Activated T-cell treated with anti-CD3 and anti-CD28 coated beads for 4 hours (primary cell): ENCODE results near the gene DHX58.
A peak's percentile ranks its signal among the peaks of the same experiment; 100 is the strongest.

Experiments used
- DNase-seq: peaks from one replicate; pipeline ENCODE4 v3.0.0-alpha.2; 2020

Gene DHX58

DNA sequence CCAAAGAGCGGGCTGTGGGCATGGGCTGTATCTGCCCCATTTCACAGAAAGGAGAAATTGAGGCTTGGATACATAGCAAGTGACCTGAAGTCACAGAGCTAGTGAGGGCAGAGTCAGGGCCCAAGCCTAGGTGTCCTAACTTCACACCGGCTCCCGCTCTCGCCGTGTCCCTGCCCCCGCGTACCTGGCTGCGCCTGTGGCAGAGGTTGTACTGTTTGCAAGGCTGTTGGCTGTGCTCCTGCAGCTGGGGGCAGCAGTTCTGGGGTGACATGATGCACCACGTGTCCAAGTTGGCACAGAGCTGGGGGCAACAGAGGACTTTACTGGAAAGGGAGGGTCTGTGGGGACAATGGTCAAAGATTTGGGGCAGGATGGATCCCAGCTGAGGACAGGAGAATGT is 3.4 kb downstream of the DHX58 start:
- no peak for DNase-seq

DNA sequence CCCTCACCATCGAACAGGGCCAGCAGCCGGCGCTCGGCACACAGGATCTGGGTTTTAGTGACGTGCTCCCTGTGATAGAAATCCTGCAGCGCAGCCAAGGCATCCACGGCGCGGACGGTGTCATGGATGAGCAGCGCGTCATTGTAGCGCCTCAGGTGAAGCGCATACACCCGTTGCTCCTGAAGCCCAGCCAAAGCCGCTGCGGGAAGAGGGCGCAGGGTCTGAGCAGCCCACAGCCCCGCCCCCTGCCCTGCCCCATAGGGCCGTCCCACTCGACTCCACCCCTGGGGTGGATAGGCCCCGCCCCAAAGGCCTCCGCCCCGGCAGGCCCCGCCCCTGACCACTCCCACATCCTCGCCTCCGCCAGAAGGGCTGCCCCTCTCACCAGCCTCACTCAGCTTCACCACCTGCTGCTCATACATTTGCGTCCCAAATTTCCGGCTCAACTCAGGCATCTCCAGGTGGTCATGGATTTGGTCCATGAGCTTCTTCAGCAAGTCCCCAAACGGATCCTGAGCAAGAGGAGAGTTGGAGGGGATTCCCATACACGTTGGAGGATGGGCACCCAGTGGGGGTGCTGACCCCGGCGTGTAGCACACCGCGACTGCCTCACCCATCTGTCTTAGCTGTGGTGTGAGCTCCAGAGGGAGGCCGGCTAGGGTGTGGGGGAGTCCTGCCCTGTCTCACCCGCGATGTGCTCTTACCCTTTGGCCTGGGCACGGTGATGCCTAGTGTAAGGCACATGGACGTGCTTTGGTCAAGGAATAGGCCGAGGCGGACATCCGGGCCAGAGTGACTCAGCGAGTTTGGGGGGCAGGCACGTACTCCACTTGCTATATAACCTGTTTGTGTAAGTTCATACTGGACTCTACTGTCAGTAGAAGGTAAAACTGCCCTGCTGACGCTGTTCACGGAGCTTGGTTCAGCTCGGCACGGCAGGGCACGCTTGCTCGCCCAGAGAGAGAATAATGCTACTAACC is 4.6 kb downstream of the DHX58 start:
- peak; percentile 86 for DNase-seq

DNA sequence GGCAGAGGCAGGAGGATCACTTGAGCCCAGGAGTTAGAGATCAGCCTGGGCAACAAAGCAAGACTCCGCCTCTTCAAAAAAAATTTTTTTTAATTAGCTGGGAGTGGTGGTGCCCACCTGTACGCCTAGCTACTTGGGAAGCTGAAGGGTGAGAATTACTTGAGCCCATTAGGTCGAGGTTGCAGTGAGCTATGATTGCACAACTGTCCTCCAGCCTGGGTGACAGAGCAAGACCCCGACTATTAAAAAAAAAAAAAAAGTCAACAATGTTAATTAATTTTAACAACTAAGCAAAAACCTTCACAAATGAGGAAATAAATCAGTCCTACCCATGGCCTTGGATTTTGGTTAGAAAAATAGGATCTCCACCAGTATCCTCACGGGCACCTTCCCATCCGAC is 5.4 kb downstream of the DHX58 start:
- DNase-seq: no peak

DNA sequence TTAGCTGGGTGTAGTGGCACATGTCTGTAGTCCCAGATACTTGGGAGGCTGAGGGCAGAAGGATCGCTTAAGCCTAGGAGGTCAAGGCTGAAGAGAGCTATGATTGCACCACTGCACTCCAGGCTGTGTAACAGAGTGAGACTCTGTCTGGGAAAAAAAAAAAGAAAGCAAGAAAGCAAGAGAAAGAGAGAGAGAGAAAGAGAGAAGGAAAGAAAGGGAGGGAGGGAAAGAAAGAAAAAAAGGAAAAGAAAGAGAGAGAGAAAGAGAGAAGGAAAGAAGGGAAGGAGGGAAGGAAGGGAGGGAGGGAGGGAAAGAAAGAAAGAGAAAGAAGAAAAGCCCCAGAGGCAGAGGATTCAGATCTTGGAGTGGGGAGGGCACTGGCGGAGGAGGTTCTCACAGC is 6.5 kb downstream of the DHX58 start:
- no peak for DNase-seq

DNA sequence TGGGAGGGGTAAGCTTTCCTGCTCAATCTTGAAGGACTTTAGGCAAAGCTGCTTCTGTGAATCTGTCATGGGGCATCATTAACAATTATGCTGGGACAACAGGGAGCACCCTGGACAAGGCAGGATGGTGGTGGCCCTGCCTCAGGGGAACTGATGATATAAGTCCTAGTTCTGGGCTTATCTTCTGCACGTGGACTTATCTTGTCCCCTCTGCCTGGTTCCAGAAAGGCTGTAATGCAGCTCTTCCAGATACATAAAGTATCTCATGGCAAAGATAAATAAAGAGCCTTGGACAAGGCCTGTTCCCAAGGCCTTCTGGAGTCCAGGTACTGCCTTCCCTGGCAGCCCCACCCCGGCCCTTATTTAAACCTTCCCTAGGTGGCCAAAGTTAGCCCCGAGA is 8.2 kb downstream of the DHX58 start:
- DNase-seq: no peak

GRCh38 chr17:42103221-42103954 is 9.1 kb downstream of the DHX58 start:
- no peak for DNase-seq

GRCh38 chr17:42101513-42102292 is 10.8 kb downstream of the DHX58 start:
- DNase-seq: peak; percentile 44

- no peak for DNase-seq
These were observed 13.6 kb downstream of the DHX58 start for GRCh38 chr17:42098730-42099399.

DNA sequence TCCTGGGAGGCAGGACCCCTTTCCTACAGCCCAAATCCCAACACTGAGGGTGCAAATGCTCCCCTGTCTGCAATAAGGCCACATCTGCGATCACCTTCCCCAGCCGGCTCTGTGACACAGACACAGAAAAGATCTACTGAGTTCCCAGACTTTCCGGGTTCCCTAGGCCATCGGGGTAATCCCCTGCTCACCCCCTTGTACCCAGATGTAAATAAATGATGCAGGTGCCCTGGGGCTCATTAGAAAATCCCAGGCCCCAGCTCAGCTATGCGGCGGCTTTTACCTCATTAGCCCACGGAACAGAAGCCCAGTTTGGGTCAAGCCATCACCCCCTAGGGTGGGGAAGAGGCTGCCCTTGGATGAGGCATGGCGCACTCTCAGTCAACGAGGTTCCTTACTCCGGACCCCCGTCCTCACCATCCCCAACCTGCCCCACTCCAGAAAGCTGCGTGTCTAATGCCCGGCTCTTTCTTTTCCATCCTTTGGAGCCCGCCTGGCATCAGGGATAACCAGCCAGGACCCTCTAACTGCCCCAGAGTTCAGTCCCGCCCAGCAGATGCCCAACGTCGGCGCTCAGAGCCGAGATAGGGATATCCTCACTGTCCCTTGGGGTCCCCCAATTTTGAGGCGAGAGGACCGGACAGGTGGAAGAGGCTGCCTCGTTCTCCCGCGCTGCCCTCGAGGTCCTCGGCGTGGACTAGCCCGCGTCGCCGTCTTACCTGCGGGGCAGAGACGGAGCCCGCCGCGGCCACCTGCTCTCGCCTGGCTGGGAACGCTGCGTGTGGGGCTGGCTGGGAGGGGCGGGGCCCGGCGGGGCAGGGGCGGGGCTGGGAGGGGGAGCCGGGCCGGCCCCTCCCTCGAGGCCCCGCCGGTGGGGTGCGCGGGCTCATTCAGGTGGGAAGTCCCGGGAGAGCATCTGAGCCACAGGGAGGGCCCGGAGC is 14.6 kb downstream of the DHX58 start, which contains the start of gene ZNF385C:
Gene ZNF385C, minus strand, starts transcription at position 783 of the 941 bp plus-strand sequence. CDS start 35,417 bp downstream, outside the sequence.
- peak; percentile 38 for DNase-seq

DNA sequence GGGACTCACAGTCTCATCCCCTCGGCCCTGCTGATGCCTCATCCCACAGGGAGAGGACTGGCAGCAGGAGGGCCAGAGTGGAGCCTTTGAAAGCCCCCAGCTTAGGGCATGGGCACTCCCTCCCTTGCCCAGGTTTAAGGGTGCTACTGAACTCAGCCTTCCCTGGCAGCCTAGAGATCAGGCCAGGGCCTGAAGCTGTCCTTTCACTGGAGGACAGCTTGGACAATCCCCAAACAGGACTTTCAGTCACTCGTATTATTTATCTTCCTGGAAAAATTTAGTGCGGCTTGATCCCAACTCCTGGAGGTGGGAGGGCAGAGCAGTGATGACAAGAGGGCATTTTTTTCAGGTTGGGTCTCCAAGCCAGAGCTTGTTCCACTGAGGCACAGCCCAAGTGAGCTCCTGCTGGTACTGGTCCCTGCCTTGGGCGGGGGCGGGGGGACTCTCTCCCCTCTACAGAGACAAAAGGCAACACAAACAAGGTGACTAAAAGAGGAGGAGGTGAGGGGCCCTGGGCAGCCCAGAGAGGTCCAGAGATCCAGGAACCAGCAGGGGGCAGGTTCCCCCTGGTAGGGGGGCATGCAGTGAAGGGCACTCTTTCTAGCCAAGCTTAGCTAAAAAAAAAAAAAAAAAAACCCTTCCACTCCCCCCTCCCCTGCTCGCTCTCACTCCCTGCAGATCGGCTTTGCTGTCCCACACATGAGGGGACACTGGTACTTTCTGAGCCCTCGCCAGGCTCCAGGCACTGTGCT is 16.0 kb downstream of the DHX58 start:
- no peak for DNase-seq

DNA sequence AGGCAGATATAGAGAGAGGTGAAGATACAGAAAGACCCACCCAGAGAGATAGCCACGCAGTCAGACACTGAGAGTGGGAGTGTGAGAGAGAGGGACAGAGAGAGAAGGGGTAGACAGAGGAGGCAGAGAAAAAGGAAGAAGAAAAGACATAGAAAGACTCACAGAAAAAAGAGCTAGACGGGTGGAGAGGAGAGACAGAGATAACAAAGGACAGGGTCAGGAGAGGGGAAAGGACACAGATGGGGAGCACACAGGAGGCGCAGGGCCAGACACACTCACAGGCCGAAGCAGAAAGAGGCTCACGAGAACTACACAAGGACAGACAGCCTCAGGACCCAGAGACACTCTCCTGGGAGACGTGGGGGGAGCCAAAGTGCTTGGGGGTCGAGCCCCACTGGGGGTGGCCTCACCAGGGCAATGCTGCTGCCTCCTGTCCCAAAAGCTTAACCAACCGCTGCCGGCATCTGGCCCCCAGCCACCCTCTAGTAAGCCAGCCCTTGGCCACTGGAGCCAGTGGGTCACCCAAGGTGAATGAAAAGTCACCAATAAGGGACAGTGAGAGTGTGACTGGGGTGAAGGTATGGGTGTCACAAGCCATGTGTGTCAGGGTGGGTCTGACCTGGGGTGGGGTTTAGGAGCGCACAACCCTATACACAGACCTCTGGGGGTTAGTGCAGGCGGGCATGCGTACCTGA is 18.0 kb downstream of the DHX58 start:
- DNase-seq: no peak

GRCh38 chr17:42092939-42093338 is 19.6 kb downstream of the DHX58 start:
- no peak for DNase-seq

DNA sequence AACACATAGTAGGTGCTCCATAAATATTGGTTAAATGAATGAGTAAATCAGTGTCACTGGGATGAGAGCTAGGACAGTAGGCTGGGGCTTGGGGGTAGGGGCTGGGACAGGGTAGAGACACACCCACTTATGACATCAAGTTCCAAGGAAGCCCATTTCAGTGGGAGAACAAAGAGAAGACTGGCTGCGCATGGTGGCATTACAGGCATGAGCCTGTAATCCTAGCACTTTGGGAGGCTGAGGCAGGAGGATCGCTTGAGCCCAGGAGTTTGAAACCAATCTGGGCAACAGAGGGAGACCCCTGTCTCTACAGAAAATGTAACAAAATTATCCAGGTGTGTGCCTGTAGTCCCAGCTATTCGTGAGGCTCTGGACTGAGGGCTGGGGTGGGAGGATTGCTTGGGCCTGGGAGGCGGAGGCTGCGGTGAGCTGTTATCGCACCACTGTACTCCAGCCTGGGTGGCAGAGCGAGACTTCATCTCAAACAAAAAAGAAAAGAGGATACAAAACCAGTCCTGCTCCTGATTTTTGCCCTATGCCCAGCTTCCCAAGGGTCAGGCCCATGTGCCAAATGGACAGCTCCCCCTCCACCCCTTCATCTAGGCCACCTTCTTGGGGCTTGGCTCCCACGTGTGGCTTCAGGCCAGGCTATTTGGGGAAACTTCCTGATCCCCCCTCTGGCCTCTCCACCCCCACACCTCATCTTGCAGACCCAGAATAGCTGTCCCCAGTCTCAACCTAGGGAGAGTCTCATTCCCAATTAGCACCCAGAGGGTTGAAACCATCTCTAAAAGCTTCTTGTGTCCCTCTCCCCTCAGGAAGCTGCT is 21.3 kb downstream of the DHX58 start:
- DNase-seq: no peak

GRCh38 chr17:42088736-42089135 is 23.8 kb downstream of the DHX58 start:
- DNase-seq: no peak

DNA sequence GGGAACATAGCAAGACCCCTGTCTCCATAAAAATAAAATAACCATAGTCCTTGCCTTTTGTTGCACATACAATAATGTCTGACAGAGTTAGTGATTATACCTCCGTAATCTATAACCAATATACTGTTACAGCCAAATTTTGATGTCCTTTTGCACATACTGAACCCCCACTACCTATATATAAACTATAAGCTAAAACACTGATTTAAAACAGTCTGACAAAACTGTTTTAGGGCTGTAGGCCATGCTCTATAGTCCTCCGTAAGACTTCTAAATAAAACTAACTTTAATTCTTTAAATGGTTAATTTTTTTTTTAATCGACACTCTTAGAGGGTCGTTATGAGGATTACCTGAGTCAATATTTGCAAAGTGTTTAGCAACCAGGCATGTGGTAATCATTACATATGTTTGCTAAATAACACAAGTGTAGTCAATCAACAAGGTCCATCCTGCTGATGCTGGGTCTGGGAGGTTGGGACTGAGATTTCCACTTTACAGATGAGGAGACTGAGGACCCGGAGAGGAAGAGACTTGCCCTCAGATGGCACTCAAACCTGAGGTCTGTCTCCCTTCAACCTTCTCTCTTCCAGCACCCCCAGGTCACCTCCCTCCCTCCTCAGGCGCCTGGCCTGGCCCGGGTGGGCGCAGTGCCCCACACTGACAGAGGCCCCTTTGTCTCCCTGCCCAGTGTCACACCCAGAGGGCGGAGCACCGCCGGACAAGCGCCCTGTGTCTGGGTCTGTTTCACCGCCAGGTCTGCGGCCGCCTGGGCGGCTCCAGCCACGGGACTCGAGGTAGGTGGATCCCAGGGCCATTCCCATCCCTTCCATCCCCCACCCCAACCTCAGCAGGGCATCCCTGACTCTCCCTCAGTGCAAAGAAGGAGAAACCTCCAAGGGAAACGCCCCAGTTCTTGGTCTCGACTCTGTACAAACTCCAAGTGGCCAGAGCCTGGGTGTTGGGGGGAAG is 24.5 kb downstream of the DHX58 start:
- DNase-seq: no peak

DNA sequence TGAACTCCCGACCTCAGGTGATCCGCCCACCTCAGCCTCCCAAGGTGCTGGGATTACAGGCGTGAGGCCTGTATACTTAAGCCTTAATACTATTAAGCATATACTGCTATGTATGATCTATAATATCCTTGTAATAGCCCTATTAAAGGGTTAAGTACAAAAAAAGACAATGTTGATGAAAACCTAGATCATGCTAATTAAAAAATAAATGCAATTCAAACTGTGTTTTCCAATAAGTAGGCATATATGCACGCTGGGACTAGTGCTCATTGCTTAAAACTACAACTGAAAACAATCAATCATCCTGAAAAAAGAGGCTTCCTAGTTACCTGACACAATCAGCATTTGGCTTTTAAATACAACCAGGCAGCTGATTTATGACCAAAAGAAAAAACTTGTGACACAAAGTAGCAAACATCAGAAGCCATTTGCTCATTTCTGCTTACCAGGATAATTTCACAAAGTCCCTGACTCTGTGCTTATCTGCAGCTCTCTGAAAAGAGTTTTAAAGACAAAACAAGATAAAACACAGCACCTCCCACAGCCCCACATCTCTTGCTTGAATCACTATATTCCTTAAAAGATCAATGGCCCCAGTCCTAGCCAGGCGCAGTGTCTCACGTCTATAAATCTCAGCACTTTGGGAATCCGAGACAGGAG is 25.3 kb downstream of the DHX58 start:
- no peak for DNase-seq

- DNase-seq: no peak
These were observed 30.9 kb downstream of the DHX58 start for GRCh38 chr17:42081516-42082129.
